Left kidney (tissue), 2 donors: ENCODE data around the gene EXOC3L4. TPM values are rescaled to one million over a fixed set of nuclear protein-coding genes. Genes with fewer than 3 reads are reported as not detected.
"Not testable (repeated sequence)": the region's sequence is repeated elsewhere in the genome, so short reads cannot be mapped to it uniquely, and the experiment has no call there.

Source experiments
- DNase-seq: peaks from one replicate; pipeline ENCODE4 v3.0.0-alpha.2; 2013
- polyA plus RNA-seq: library from polyadenylated mRNA; unstranded; fragments of 120-200 nt; gene quantifications from one replicate; pipeline ENCODE4 v1.2.1, GENCODE V29; 2013; ENCODE audit not compliant: insufficient read length

Gene EXOC3L4
- polyA plus RNA-seq, 1 donor: 3.0 TPM

DNA sequence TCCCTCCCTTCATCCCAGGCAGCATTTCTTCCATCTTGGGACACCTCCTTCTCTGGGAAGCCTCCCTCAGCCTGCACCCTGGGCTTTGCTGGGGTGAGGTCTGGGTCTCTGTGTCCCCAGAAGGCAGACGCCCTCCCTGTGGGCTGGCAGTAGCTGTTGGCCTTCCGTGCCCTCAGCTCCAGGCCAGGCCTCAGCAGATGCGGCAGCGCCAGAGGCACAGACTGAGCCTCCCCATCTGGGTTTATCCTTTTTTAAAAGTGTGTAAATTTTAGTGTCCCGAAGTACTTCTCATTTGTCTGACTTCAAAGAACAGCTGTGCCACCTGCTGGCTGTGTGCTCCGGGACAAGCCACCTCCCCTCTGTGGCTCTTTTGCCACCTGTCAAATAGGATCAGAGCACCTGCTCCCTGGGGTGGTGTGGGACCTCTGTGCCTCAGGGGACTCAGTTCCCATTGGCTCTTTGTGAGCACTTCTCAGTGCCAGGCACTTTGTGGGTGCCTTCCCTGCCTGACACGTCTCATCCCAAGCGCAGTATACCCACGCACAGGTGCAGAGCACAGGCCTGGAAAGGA lies 11.1 kb downstream of the EXOC3L4 start:
- no peak for DNase-seq

DNA sequence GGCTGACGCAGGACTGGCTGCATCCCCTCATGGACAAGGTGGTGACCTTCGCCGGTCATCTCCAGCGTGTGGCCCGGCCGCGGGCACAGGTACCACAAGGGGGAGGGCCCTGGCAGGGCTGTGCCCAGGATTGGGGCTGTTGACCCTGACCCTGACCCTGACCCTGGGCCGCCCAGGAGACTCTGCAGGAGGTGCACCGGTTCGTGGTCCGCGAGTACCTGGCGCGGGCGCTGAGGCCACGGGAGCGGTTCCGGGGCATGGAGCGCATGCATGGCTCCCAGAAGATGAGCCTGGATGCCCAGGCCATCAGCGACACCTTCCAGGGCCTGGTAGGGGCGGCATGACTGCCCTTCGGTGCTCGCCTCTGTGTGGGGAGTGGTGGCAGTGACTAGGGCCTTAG lies 12.9 kb downstream of the EXOC3L4 start:
- DNase-seq: no peak

DNA sequence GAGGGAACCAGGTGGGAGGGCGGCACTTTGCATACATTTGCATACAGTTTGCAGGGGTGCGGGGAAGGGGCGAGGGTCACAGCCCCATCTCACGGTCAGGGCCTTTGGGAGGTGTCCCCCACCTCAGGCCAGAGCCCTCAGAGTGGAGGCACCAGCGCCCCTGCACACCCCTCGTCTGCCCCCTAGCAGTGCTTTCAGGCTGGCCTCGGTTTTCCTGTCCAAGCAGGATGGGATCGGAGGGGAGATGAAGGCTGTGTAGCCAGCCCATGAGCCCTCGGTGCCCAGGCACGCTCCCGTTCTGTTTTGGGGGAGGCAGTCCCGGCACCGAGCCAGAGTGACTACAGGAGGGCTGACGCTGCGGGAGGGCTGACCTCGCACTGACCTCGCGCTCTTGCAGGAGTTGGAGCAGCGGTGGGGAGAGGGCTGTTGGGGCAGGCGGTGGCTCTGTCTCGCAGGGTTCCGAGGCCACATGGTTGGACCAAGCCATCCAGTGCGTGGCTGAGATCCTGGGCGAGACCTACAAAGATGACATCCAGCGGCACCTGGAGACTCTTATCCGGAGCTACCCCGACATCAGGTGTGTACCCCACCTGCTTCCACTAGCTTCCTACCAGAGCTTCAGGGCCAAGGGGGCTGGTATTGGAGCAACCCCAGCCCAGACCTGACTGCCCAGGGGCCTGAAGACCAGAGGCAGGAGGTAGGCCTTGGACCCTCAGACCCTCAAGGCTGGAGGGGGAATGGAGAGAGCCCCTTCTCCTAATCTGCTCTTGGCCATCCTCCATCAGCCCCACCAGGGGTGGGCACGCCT lies 13.6 kb downstream of the EXOC3L4 start:
- no peak for DNase-seq

DNA sequence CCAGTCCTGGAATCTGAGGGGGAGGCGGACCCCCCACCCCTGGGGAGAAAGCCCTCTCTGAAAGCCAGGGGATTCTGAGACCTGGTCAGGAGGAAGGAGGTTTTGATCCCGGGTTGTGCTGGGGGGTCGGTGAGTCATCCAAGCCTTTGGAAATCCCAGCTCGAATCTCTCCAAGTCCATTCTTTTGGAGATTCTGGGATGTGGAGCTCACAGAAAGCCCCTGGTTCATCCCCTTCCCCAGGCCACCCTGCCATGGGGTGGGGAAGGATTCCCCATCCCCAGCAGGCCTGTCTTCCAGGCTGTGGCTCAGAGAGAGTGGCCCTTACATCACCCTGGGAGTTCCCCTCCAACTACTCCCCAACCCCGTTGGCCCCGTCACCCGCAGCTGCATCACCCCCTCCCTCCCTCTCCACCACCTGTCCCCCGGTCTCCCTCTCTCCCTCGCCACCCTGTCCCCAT lies 14.3 kb downstream of the EXOC3L4 start:
- no peak for DNase-seq

DNA sequence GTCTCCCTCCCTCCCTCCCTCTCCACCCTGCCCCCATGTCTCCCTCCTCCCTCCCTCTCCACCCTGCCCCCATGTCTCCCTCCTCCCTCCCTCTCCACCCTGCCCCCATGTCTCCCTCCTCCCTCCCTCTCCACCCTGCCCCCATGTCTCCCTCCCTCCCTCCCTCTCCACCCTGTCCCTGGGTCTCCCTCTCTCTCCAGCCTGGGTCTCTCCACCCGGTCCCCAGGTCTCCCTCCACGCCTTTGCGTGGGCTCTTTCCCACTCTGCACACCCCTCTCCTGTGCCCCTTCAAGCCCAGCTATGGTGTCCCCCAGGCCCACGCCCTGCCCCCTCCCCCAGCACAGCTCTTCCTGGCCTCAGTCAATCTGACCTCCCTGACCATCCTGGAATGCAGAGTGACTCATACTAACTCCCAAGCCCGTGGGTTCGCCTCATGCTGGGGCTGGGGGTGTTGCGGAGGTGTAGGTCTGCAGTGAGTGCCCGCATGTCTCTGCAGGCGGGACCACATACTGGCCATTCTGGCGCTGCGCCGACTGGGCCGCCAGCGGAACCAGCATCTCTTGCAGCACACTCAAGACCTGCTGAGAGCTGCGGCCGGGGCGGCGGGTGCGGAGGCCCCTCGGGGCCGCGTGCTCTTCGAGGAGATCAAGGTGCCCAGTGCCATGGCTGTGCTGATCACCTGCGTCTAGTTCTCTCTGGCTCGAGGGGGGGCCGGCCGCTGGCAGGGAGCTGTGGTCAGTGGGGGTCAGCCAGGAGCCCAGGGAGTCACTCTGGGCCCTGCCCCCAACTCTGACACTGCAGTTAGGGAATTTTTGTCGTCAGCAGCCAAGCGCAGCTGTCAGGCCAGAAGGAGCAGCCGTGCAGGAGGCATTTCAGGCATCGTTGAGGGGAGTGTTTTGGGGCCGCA lies 15.3 kb downstream of the EXOC3L4 start:
- no peak for DNase-seq

DNA sequence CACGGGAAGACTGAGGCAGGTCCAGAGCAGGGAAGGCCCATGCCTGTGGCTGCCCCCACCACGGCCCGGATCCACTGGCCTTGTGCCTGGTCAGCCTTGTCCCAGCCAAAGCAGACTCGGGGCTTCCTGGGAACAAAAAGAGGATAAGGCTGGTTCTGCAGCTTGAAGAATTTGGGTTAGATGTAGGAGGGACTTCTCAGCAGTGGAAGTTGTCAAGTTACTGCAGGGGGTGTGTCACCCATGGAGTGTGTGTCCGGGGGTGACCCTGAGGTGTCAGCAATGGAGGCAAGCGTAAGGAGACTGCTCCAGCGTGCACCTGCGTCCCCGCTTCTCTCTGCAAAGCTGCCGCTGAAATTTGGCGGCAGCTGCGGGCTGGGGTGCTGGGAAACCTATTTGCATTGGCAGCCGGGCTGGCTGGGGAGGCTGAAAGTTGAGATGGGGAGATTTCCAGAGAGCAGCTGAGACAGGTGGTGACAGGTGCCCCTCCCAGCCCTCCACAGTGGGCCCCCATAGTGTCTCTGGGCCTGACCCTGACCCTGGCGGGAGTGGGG lies 16.2 kb downstream of the EXOC3L4 start:
- no peak for DNase-seq

DNA sequence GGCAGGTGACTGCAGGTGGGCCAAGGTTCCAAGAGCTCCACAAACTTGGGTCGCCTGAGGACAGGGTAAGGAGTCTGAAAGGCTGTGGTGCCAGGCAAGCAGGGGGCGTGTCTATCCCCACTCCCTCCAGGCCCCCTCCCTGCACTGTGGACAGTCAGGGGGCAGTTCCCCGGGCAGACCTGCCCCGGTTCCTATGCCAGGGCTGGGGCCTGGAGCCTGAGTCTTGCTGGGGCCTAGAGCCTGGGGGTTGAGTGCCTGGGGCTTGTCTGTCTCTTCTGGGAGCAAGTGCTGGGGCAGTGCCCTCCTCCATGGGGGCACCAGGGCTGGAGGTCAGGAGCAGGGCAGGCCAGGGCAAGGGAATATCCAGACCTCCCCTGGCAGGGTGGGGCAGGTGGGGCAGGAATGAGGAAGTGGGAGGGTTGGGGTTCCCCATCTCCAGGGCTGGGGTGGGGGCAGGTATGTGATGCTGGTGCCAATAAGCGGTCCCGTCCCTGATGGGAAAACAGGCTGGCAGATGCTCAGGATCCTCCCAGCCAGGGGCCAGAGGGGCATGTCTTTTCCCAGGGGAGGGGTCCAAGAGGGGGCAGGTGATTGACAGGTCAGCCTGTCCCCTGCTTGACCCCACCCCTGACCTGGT lies 16.8 kb downstream of the EXOC3L4 start:
- DNase-seq: no peak

DNA sequence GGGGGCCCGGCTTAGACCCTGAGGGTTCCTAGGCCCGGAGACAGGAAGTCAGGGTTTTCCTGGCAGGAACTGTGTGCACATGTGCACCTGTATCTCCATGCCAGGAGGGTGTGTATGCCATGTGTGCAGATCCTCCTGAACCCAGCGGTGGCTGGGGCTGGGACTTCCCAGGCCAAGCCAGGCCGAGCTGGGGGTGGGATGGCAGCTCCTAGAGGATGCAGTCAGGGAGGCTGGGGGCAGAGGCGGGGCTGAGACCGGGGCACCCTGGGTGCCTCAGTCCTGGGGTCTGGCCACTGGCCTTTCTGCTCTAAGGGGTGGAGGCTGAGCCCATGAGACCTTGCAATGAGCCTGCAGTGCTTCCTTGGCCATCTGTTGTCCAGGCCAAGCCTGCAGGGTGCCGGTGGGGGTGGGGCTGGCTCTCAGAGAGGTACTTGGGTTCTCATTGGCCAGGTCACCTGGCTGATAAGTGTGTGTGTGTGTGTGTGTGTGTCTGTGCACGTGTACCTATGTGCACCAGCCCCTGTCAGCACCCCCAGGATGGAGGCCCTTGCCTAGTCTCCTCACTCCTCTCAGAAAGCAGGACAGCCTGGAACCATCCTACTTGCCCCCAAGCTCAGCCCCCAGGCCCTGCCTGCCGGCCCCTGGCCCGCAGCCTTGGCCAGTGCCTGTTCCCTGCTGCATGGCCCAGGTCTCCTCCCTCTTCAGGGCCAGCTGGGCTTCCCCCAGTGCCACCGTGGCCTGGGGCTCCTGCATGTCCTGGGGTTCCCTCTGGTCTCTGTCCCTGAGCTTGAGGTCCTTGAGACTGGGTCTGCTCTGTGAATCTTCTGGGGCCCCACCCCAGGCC lies 18.1 kb downstream of the EXOC3L4 start:
- DNase-seq: no peak

DNA sequence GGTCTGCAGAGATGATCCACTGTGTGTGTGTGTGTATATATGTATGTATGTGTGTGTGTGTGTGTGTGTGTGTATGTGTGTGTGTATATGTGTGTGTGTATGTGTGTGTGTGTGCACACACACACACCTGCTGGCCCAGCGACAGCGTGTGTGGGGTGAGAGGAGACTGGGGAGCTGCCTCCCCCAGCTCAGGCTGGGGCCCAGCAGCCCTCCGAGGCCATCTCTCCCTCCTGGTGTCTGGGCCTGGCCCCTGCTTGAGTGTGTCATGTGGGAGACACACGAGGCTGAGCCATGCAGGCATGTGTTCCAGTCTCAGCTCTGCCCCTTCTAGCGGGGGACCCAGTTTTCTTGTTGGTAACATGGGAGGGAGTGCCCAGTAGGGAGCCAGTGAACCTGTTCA lies 18.8 kb downstream of the EXOC3L4 start:
- no peak for DNase-seq

DNA sequence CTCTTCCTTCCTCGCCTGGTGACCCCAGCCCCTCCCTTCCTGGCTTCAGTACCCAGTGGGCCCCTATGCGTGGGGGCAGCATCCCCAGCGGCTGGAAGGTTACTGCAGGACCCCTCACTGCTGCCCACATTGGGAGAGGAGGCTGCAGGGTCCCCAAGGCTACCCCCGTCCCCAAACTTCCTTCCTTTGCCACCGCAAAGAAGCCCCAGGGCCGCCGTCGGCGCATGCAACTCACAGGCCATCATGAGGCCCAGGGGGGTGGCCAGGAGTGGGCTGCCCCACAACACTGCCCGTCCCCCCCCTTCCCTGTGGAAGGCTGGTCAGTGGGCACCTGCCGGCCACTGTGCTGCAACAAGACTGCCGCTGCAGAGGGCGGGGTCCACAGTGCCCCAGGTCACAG lies 19.2 kb downstream of the EXOC3L4 start:
- no peak for DNase-seq

DNA sequence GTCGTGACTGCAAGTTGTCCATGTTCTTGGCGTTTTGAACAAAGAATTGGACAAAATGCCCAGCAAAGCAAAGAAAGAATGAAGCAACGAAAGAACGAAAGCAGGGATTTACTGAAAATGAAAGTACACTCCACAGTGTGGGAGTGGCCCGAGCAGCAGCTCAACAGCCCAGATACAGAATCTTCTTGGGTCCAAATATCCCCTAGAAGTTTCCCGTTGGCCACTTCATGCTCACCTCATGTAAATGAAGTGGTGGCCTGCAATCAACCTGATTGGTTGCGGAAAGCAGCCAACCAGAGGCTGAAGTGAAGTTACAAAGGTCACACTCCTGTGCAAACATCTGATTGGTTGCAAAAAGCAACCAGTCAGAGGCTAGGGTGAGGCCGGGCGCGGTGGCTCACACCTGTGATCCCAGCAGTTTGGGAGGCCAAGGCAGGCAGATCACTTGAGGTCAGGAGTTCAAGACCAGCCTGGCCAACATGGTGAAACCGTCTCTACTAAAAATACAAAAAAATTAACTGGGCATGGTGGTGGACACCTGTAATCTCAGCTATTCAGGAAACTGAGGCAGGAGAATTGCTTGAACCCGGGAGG lies 20.7 kb downstream of the EXOC3L4 start:
- not testable (repeated sequence) for DNase-seq

DNA sequence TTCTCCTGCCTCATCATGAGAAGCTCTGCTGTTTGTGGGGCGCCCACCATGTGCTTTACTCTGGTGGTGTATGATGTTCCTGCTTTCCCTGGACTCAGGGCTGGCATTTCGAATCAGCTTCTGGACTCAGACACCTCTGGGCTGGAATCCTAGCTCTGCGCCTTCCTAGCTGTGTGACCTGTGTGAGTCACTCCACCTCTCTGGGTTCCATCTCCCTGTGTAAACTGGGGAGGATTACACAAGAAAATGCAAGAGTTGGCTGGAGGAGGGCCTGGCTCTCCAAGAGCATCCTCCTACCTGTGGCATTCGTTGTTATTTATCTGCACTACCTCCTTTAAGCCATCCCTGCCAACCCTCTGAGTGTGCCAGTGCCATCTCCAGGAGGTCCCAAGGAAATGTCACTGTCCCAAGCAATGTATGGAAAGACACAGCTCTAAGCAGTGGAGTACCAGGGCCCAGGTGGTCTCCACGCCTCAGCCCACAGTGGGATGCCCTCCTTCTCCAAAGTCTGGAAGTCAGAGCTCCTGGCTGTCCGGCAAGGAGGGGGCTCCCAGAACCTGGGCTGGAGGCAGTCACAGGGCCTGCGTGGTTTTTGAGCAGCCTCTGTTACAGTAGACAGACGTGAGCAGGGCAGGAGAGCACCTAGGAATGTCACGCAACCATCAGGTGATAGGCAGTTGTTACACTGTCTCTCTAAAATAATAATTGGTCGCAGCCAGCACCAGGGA lies 21.5 kb downstream of the EXOC3L4 start:
- DNase-seq: no peak

DNA sequence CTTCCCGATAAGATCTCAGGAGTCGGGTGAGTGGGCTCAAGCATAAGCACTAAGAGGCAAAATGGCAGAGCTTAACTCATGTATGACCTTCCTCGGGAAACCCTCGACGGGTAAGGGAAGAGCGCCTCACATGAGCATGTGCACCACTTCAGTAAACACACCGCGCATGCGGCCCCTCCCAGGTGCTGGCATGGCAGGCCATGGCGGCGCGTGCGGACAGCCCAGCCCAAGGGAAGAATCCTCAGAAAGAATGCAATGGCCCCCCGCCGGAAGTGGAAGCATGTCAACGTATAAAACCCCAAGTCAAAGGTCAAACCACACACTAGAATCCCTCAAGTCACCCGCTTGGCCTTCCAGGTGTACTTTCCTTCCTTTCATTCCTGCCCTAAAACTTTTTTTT lies 22.1 kb downstream of the EXOC3L4 start:
- DNase-seq: no peak

DNA sequence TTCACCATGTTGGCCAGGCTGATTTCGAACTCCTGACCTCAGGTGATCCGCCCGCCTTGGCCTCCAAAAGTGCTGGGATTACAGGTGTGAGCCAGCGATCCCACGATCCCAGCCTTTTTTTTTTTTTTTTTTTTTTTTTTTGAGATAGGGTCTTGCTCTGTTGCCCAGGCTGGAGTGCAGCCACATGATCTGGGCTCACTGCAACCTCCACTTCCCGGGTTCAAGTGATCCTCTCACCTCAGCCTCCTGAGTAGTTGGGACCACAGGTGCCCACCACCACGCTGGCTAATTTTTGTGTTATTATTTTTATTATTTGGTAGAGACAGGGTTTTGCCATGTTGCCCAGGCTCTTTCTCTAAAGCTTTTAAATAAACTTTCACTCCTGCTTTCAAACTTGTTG lies 23.0 kb downstream of the EXOC3L4 start:
- DNase-seq: not testable (repeated sequence)

DNA sequence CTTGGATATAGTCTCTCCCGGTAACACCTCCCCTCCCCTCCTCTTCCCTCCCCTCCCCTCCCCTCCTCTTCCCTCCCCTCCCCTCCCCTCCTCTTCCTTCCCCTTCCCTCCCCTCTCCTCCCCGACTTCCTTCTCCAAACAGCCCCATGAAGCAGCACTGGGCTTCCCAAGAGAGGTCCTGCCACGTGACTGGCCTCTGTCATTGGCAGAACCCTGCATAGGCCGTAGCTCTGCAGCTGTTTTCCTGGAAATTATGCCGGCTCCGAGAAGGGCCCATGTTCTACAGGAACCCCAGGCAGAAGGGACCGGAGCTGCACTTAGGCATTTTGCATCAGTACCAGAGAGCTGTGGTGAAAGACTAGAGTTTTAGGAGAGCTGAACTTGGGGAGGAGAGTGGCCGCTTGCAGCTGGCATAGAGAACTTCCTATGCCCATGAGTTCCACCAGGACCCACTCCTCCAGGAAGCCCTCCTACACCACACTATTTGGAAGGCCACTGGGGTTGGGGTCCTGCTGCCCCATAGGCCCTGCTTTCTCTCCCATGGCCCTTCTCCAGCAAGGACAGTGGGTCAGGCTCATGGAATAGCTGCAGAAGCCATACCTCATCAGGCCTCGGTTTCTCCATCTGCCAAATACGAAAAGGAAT lies 23.6 kb downstream of the EXOC3L4 start:
- no peak for DNase-seq

DNA sequence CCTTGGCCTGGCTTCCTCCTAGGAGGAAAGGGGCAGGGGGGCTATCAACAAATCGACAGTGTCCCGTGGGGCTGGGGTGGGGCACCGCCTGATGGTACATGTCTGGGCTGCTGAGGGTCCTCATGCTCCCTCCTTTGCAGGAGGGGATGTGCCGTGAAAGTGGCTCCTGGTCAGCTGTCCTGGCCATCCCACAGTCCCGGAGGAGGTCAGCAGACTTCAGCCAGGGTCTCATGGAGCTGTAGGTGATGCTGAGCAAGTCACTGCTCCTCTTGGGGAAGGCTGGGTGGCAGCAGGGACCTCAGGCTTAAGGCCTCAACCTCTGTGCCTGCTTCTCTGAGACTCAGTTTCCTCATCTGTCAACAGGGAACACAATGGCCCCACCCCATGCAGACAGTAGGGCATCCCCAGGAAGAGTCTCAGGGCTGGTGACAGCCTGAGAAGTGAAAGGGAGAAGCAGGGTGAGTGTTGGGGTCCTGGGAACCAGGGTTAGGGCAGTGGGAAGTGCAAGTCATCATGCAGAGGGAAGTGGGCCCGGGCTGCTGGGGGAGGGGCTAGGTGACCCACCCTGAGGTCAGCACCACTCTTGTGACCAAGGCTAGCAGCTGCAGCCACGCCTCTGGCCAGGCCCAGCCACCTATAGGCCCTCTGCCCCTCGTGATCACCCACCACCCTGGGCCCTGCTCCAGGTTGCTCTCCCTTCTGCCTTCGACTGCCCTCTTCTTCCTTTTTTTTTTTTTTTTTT lies 24.3 kb downstream of the EXOC3L4 start:
- no peak for DNase-seq

DNA sequence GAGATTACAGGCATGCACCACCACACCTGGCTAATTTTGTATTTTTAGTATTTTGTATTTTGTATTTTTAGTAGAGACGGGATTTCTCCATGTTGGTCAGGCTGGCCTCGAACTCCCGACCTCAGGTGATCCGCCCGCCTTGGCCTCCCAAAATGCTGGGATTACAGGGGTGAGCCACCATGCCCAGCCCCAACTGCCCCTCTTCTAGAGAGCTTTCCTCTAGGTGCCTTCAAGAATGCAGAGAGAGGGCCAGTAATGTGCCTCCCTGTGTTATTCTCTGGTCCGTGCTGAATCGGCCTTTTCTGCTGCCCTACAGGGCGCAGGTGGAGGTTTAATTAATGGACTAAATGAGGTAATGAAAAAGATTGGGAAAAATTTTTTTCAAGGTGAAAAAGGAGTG lies 25.0 kb downstream of the EXOC3L4 start:
- DNase-seq: not testable (repeated sequence)

DNA sequence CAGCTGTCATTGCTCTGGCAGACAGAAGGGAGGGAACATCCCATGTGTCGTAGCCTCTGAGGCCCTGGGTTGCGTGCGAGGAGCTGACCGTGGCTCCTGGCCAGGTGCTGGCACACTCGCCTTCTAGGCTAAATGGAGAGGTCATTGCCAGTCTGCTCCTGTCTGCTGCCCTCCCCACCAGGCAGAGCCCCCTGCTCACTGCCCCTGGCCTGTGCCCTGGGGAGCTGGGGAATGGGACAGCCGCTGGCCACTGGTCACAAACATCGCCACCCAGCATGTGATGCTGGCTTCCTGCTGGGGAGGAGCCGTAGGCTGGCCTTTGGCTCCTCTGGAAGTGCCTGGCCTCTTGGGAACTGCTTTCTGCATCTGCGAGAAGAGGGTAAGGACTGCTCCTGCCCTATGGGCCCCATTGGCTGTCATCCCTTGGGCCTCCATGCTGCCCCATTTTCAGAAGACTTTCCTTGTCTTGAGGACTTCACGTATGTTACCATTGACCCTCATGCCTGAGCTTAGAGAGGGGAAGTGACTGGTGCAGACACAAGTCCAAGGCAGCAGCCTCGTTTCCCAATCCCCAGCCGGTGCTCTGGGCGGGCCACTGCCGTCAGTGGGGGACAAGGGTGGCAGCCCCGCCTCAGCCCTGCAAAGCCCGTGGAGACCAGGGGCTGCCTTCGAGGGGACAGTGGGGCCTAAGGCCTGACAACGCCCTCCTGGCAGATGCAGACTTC lies 26.8 kb downstream of the EXOC3L4 start:
- no peak for DNase-seq
